ENCODE results near the gene BMP5.
A peak's percentile ranks its signal among the peaks of the same experiment; 100 is the strongest.

Gene BMP5

DNA sequence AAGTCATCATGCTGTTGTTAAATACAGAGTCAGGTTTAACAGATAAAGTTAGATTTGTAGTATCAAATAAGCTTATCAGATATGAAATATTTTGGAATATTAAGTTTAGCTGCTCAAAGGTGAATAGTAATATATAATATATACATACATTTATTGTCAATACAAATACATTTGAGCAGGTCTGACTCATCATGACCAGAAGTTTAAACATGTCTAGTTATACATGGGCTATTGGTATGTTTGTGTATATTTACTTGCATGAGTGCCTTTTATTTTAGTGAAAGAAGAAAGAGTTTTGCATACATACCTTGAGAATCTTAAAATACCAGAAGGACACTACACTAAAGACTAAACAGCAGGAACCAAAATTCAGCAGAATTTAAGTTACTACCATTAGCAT, 76.8 kb downstream of the BMP5 start:
- no peak for DNase-seq (ENCODE audit: extremely low read depth, low read depth)
- TF ChIP-seq, protein P1, sequence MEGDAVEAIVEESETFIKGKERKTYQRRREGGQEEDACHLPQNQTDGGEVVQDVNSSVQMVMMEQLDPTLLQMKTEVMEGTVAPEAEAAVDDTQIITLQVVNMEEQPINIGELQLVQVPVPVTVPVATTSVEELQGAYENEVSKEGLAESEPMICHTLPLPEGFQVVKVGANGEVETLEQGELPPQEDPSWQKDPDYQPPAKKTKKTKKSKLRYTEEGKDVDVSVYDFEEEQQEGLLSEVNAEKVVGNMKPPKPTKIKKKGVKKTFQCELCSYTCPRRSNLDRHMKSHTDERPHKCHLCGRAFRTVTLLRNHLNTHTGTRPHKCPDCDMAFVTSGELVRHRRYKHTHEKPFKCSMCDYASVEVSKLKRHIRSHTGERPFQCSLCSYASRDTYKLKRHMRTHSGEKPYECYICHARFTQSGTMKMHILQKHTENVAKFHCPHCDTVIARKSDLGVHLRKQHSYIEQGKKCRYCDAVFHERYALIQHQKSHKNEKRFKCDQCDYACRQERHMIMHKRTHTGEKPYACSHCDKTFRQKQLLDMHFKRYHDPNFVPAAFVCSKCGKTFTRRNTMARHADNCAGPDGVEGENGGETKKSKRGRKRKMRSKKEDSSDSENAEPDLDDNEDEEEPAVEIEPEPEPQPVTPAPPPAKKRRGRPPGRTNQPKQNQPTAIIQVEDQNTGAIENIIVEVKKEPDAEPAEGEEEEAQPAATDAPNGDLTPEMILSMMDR (IDR thresholded peaks at IDR 0.05; ENCODE audit: low read depth, low read length, missing control alignments), result no peak
- H3K4me3 ChIP-seq (replicated peaks; ENCODE audit: low read depth, low read length), result no peak overlapping the region

DNA sequence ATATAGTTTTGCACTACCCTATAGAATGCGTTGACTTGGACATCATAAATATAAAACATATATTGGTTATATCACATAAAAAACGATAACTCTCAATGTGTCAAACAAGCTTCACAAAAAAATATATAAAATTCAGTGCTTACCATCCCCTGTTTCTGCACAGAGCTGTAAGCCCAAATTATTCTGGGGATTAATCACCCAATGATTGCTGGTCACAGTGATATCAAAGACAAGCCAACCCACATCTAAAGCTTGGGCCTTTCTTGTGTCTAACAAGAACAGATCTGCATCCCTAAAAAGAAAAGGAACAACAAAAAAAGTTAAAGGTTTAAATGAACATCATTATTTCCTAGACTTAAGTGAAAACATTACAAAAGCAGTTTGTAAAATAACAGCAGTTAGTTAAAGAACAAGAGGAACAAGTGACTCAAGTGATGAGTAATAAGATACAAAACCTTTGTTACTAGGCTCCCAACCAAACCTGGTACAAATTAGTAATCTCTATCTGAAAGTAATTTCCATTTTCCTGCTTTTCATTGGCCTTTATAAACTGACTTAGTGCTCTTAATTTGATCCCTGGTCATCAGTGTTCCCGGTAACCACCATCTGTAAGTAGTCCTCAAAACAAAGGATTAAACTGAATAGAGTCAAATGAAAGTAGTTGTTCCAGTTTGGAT, 81.1 kb downstream of the BMP5 start:
- H3K4me3 ChIP-seq (replicated peaks; ENCODE audit: low read depth, low read length), result no peak overlapping the region
- peak; percentile 72 for DNase-seq (ENCODE audit: extremely low read depth, low read depth)
- TF ChIP-seq, protein P1 (IDR thresholded peaks at IDR 0.05; ENCODE audit: low read depth, low read length, missing control alignments), result no peak

DNA sequence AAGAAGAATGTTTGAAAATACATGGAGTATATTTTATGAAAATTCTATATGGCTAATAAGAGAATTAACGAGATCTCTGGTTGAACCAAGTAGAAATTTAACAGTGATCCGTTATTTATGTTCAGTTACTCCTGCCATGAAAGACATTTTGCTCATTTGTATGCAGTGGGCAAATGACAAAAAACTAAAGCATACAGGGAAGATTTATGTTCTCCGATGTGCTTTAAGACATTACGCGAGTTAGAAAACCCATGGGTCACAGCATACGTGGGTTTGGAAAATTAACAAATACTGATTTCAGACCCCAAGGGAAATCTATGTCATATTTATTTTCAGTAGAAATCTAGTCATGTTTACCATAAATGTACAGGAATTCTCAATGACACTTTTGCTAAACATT, 90.1 kb downstream of the BMP5 start:
- TF ChIP-seq, protein P1 (IDR thresholded peaks at IDR 0.05; ENCODE audit: low read depth, low read length, missing control alignments), result no peak
- no peak for DNase-seq (ENCODE audit: extremely low read depth, low read depth)
- no peak overlapping the region for H3K4me3 ChIP-seq (replicated peaks; ENCODE audit: low read depth, low read length)

DNA sequence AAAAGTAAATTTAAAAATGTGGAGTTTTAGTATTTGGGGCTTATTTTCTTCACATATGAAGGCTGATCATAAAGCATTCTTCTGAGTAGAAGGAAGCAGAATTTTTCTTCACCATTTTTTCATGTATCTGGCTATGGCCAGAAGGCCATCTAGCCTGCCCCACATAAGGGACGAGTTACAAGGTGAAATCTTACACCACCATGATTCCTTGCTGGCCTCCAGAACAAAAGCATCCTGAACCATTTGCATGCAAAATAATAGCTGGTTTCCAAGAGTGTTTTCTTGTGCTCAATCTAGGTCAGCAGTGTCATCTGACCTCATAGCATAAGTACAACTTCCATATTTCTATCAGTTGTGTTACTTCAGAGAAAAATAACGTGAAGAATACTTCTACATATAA, 93.1 kb downstream of the BMP5 start:
- no peak overlapping the region for H3K4me3 ChIP-seq (replicated peaks; ENCODE audit: low read depth, low read length)
- TF ChIP-seq, protein P1 (IDR thresholded peaks at IDR 0.05; ENCODE audit: low read depth, low read length, missing control alignments), result no peak
- DNase-seq (ENCODE audit: extremely low read depth, low read depth), result no peak

DNA sequence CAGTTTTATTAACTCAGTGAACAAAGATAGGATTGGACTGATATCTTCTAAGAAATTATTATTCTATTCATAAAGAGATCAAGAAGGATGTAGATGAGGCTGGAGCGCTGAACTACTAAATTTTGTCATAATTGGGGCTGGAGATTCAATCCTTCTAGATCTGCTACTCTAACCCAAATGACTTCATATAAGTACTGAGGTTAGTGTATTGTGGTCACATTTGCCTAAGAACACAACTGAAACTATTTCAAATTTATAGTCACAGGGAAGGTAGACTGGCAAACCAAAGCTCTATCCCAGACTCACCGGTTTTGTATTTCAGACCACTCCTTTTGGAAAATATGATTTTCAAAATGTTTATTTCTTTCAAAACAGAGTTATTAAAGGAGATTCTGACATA, 96.7 kb downstream of the BMP5 start:
- no peak for DNase-seq (ENCODE audit: extremely low read depth, low read depth)
- TF ChIP-seq, protein P1 (IDR thresholded peaks at IDR 0.05; ENCODE audit: low read depth, low read length, missing control alignments), result no peak
- H3K4me3 ChIP-seq (replicated peaks; ENCODE audit: low read depth, low read length), result no peak overlapping the region

DNA sequence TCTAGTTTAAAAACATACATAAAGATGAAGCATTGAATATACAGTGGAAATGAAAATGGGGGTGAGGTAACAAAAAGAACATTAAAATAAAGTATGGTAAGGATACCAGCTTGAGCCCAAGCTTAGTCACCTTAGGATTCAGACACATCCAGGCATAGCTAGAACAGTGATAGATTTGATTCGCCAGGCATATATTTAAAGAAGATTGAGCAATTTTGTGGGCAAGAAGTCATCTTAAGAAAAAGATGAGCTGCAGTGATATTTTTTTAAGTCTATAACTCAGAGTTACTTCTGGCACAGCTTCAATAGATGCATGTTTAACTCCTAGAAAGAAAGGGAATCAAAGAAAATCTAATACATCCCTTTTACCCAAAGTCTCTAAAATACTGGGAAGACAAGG, 97.9 kb downstream of the BMP5 start:
- TF ChIP-seq, protein P1 (IDR thresholded peaks at IDR 0.05; ENCODE audit: low read depth, low read length, missing control alignments), result no peak
- no peak overlapping the region for H3K4me3 ChIP-seq (replicated peaks; ENCODE audit: low read depth, low read length)
- no peak for DNase-seq (ENCODE audit: extremely low read depth, low read depth)

DNA sequence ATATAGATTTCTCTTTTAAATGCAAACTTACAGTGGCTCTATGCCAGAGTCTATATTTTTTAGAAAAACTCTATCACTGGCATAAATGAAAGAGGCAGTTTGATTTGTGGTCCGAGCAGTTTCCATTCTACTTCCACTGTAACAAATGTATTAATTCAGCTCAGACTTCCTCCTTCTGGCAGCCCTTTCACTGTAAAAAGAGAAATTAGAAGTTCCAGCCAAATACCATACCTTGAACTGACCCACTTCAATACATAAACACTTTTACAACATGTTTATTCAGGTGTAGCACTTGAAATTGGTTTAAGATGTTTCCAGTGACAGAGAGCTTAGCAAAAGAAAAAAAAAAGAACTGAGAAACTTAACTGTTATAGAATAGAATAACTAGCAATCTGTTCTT, 99.3 kb downstream of the BMP5 start:
- no peak overlapping the region for H3K4me3 ChIP-seq (replicated peaks; ENCODE audit: low read depth, low read length)
- TF ChIP-seq, protein P1 (IDR thresholded peaks at IDR 0.05; ENCODE audit: low read depth, low read length, missing control alignments), result no peak
- DNase-seq (ENCODE audit: extremely low read depth, low read depth), result no peak
